HK-2 (cell line): ENCODE measurements around the gene PSMD11.
"Not testable (repeated sequence)": the region's sequence is repeated elsewhere in the genome, so short reads cannot be mapped to it uniquely, and the experiment has no call there.

Experiments used
- DNase-seq: peaks from one replicate; pipeline ENCODE4 v3.0.0-alpha.2; 2018; ENCODE audit not compliant: unreplicated experiment

PSMD11 gene

GRCh38 chr17:32444301-32445073 is at the start of gene PSMD11:
TSS of gene PSMD11 (plus strand) at chr17:32444510. CDS start at chr17:32444524, 14 bp downstream.
- peak; percentile 98 for DNase-seq

- no peak for DNase-seq
Observed at GRCh38 chr17:32396343-32396742, 48.0 kb upstream of the PSMD11 start.

GRCh38 chr17:32398946-32399345 is 45.4 kb upstream of the PSMD11 start:
- no peak for DNase-seq

- not testable (repeated sequence) for DNase-seq
Observed at GRCh38 chr17:32410085-32410484, 34.2 kb upstream of the PSMD11 start.

- no peak for DNase-seq
Observed at GRCh38 chr17:32426894-32427293, 17.4 kb upstream of the PSMD11 start.

GRCh38 chr17:32429598-32429997 is 14.7 kb upstream of the PSMD11 start:
- DNase-seq, result no peak

GRCh38 chr17:32440722-32441121 is 3.6 kb upstream of the PSMD11 start:
- DNase-seq, result no peak

GRCh38 chr17:32441886-32442285 is 2.4 kb upstream of the PSMD11 start:
- DNase-seq, result no peak

GRCh38 chr17:32443827-32444300 is 446 bp upstream of the PSMD11 start:
- DNase-seq, result no peak

GRCh38 chr17:32445074-32445415 is 735 bp downstream of the PSMD11 start:
- peak; percentile 69 for DNase-seq

- DNase-seq, result no peak
Observed at GRCh38 chr17:32445497-32445896, 1.2 kb downstream of the PSMD11 start.

- no peak for DNase-seq
Observed at GRCh38 chr17:32445971-32446370, 1.7 kb downstream of the PSMD11 start.

- no peak for DNase-seq
Observed at GRCh38 chr17:32446949-32447348, 2.6 kb downstream of the PSMD11 start.

GRCh38 chr17:32449963-32450362 is 5.7 kb downstream of the PSMD11 start:
- DNase-seq, result no peak

- DNase-seq, result not testable (repeated sequence)
Observed at GRCh38 chr17:32450379-32450778, 6.1 kb downstream of the PSMD11 start.

GRCh38 chr17:32451879-32452278 is 7.6 kb downstream of the PSMD11 start:
- DNase-seq, result no peak

- no peak for DNase-seq
Observed at GRCh38 chr17:32452281-32452680, 8.0 kb downstream of the PSMD11 start.

GRCh38 chr17:32453370-32453769 is 9.1 kb downstream of the PSMD11 start:
- DNase-seq, result no peak

- DNase-seq, result no peak
Observed at GRCh38 chr17:32458371-32458770, 14.1 kb downstream of the PSMD11 start.

GRCh38 chr17:32460054-32460453 is 15.7 kb downstream of the PSMD11 start:
- no peak for DNase-seq

- no peak for DNase-seq
Observed at GRCh38 chr17:32461498-32461852, 17.2 kb downstream of the PSMD11 start.

- peak; percentile 49 for DNase-seq
Observed at GRCh38 chr17:32461853-32462617, 17.7 kb downstream of the PSMD11 start.

GRCh38 chr17:32463304-32463703 is 19.0 kb downstream of the PSMD11 start:
- no peak for DNase-seq
